WI38 (cell line): ENCODE measurements around the gene UTP15.

Source experiments
- H3K4me3 ChIP-seq: 2 replicates; pipeline ENCODE4 v1.5.1; 2011; ENCODE audit warnings: low read depth, mild to moderate bottlenecking, control low read depth, low read length
- CTCF ChIP-seq: IDR thresholded peaks from 2 replicates; pipeline ENCODE4 v1.5.1; 2012; ENCODE audit warnings: low read depth, mild to moderate bottlenecking, control low read depth, low read length

Gene UTP15

GRCh38 chr5:73542020-73542419 lies 23.5 kb upstream of the UTP15 start:
- TF ChIP-seq CTCF: no peak
- H3K4me3 ChIP-seq: no peak overlapping the region

GRCh38 chr5:73544429-73545402 lies 20.8 kb upstream of the UTP15 start:
- no peak overlapping the region for H3K4me3 ChIP-seq
- no peak for TF ChIP-seq CTCF

- no peak overlapping the region for H3K4me3 ChIP-seq
- no peak for TF ChIP-seq CTCF
Measured at GRCh38 chr5:73545403-73545779, 20.2 kb upstream of the UTP15 start.

- no peak overlapping the region for H3K4me3 ChIP-seq
- no peak for TF ChIP-seq CTCF
Measured at GRCh38 chr5:73550016-73550415, 15.5 kb upstream of the UTP15 start.

- H3K4me3 ChIP-seq: no peak overlapping the region
- no peak for TF ChIP-seq CTCF
Measured at GRCh38 chr5:73552642-73553041, 12.9 kb upstream of the UTP15 start.

- TF ChIP-seq CTCF: no peak
- H3K4me3 ChIP-seq: no peak overlapping the region
Measured at GRCh38 chr5:73558950-73559349, 6.6 kb upstream of the UTP15 start.

GRCh38 chr5:73564018-73564417 lies 1.5 kb upstream of the UTP15 start:
- TF ChIP-seq CTCF: no peak
- H3K4me3 ChIP-seq: peak overlapping the region; percentile 99
